NT2/D1 (cell line): ENCODE measurements around the gene MED9.

ENCODE experiments used
- SUZ12 ChIP-seq: IDR thresholded peaks from 2 replicates; pipeline ENCODE4 v1.6.1; 2011; ENCODE audit not compliant: insufficient read length, insufficient read depth; ENCODE audit errors: extremely low read depth
- YY1 ChIP-seq: IDR thresholded peaks from 2 replicates; pipeline ENCODE4 v1.6.1; 2011; ENCODE audit not compliant: insufficient read length, insufficient read depth
- ZNF274 ChIP-seq: IDR thresholded peaks from 2 replicates; pipeline ENCODE4 v1.6.1; 2011; ENCODE audit warnings: mild to moderate bottlenecking, low read depth, low read length

GRCh38 chr17:17476865-17477467 is at the start of gene MED9:
- TF ChIP-seq ZNF274, result no peak
- TF ChIP-seq YY1, result no peak
- TF ChIP-seq SUZ12, result no peak
